Activated CD4-positive, CD25-positive, alpha-beta regulatory T cell treated with anti-CD3 and anti-CD28 coated beads, Interleukin-2, amount 50 U/mL, for 24 hours (primary cell): ENCODE measurements around the gene SLC9A8.

Experiments used
- ATAC-seq, 2 donors: fragments of 150-1000 bp; cut with Tn5 transposase; one replicate each; pipeline ENCODE4 v1.10.0; 2021; ENCODE audit warnings: mild to moderate bottlenecking in 1 of 2, moderate library complexity in 1 of 2

Gene SLC9A8

DNA sequence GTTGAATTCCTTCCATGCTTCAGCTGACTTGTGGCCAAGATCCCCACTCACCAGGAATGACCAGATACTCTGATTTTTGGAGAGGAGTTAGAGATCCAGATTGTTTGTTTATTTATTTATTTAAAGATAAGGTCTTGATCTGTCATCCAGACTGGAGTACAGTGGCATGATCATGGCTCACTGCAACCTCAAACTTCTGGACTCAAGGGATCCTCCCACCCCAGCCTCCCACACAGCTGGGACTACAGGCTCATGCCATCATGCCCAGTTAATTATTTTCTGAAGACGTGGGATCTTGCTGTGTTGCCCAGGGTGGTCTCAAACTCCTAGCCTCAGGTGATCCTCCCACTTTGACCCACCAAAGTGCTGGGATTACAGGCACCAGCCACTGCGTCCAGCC lies 106.8 kb downstream of the SLC9A8 start:
- no peak for ATAC-seq

DNA sequence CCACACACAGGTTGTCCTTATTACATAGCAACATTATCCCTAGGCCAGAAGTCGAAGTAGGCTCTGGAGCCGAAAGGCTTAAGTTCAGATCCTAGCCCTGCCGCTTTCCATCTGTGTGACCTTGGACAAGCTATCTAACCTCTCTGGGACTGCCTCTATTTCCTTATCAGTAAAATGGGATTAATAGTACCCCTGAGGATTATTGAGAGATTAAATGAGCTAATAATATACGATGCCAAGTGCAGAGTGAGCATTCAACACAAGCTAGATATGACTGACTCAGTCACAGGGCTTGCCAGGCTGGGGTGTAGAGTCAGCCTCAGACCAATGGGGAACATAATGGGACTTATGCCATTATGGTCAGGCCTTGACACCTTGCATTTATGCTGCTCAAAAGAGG lies 111.6 kb downstream of the SLC9A8 start:
- no peak for ATAC-seq

DNA sequence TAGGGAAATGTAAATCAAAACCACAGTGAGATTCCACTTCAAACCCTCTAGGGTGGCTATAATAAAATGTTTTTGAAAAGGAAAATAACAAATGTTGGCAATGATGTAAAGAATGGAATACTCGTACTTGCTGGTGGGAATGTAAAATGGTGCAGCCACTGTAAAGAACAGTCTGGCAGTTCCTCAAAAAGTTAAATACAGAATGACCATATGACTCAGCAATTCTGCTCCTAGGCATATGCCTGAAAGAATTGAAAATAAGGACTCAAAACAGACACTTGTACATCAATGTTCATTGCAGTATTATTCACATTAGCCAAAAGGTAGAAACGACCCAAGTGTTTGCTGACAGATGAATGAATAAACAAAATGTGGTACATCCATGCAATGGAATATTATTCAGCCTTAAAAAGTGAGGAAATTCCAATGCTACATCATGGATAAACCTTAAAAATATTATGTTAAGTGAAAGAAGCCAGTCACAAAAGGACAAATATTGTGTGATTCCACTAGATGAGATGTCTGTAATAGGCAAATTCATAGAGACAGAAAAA lies 113.3 kb downstream of the SLC9A8 start:
- no peak for ATAC-seq

DNA sequence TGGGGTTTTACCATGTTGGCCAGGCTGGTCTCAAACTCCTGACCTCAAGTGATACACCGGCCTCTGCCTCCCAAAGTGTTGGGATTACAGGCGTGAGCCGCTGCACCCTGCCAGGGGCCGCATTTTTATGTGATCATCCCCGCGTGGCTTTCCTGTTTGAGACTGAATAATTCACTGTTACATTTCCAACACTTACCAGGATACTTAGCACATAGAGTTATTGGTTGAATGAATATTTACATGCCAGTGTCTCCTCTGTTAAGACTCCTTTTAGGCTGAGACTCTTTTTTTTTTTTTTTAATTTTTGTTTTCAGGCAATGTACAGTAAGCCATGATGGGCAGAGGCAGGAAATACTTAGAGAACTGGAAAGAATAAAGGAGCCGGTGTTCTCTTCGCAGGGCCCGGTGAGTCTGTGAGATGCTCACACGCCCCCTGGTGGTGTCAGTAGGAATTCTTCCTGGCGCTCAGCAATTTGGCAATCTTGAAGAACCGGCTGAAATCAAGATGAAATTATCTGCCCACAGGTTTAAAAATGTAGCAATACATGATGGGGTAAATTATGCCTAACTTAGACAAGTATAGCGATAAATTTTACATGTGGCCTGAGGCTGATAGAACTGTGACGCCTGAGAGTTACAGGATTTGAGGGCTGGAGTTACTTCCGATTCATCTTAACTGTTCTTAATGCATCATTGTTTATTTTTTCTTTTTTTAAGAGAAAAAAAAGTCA lies 115.9 kb downstream of the SLC9A8 start:
- ATAC-seq, result peak; percentile 72 to 89

DNA sequence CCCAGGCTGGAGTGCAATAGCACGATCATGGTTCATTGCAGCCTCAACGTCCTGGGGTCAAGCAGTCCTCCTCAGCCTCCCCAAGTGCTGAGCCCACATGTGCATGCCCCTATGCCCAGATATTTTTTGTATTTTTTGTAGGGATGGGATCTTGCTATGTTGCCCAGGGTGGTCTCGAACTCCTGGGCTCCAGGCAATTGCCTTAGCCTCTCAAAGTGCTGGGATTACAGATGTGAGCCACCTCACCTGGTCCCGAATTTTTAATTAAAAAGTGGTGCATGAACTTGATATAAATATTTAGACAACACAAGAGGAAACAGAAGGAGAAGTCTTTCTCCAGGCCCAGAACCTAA lies 116.5 kb downstream of the SLC9A8 start:
- no peak for ATAC-seq

DNA sequence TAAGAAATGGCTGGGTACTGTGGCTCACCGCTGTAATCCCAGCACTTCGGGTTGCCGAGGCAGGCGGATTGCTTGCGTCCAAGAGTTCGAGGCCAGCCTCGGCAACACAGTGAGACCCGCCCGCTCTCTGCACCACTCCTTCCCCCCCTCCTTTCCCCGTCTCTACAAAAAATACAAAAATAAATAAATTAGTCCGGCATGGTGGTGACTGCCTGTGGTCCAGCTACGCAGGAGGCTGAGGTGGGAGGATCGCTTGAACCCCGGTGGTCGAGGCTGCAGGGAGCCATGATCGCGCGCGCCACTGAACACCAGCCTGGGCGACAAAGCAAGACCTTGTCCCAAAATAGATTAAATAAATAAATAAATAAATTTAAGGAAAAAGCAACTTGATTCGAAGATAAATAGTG lies 123.1 kb downstream of the SLC9A8 start:
- ATAC-seq, result peak in 1 of 2 donors; percentile 4

DNA sequence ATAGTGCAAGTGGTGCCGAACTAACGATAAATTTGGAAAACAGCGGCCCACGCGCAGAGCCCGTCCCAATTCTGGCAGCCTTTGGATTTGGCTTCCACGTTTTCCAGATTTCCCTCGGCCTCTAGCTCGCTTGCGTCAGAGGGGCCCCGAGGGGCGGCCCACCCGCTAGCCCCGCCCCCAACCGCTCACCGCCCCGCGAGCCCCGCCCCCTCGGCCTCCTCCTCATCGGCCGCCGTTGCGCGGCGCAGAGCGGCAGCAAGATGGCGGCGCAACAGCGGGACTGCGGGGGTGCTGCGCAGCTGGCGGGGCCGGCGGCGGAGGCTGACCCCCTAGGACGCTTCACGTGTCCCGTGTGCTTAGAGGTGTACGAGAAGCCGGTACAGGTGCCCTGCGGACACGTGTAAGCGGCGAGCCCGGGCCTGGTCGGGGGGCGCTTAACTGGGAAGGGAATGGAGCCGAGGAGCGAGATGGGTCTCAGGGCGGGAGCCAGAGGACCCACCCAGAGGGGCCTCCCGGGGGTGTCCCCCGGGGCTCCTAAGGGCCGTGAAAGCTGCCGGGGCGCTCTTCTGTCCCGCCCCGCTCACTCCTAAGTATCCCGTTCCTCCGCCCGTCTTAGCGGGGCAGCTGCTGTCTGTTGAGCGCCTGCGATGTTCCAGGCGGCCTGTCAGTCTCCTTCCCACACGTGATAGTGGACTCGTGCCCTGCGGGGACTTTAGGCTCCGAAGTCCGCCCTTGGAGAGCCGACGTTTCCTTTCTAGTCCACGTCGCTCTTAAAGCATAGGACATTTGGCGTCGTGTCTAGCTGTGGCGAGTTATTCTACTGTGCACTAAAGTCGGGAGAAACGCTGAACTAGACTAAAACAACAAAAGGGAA lies 123.8 kb downstream of the SLC9A8 start, which contains the start of gene RNF114:
Gene RNF114 (plus strand): TSS at position 245 of the 874 bp plus-strand sequence. CDS start 16 bp downstream, at position 261.
- ATAC-seq, result peak; percentile 87

DNA sequence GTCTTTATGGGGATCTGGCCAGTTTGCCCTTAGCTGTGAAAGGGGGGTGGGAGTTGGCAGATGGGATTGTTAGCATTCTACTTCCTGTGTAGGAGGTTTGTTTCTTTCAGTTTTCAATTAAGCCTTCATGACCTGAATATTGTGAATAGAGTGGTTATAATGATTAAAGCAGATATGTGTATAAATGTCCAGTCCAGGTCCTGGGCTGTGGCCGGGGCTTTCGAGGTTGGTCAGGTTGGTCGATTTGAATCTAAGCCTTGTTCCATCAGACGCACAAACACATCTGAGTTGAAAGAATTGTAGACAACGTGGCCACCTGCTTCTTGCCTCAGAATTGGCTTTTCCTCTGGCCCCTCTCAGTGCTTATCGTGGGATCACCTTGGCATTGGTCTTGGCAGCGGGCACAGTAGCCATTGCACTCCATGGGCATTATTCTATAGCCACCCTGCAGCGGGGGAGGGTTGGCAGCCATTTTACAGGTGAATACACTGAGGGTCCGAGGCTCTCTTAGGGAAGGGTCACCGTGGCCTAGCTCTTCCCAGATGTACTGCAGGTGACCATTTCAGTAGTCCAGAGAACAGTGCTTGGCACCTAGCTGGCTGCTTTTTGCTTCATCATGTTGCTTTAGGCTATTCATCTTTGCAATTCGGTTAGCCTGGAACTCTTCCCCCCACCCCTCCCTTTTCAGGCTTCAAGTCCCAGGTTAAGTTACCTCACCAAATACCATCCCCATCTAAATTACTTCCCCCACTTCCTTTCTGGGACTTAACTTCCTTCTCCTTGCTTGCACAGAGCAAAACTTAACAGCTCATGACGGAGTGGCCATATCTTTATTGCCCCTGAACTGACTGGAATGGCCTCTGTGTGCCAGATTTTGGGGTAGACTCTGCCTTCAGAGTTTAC lies 124.7 kb downstream of the SLC9A8 start:
- ATAC-seq, result peak; percentile 8 to 13

DNA sequence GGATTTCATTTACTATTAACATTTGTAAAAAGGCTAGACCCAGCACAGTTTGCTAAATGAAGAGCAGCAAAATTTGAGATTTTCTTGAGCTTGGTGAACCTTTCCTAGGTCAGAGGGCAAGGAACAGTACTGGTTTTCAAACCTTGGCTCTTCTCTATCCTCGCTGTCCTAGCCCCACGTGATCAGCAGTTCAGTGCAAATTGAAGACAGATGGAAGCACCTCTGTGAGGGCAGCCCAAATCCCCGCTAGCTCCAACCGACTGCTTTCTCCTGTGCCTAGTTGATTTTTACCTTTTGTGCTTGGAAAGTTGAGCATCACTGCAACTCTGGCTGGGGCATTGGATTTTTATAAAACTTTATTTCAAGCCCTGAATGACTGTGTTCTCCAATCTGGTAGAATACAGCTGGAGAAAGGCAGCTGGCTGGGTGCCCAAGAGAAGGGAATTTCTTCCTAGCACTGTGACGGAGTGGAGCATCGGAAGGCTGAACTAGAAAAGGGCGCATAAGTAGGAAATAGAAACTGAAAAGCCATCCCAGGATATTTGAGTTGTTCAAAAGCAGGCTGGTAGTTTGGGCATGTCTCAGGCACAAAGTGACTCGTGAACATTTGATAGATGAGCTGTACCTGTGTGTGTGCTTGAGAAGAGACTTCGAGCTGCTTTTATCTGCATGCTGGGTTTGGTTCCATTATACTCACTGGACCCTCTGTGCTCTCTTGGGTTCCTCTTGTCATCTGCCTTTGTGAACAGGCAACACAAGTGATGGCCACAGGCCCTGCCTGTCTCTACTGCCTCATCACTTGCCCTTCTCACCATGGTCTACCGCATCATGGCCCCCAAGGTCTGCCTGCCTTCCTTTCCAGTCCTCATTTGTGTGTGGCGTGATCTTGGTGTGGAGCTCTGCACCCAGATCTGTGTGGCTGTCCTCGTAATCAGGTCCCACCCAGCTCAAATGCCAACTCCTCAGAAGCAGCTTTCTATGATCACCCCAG lies 125.8 kb downstream of the SLC9A8 start:
- no peak for ATAC-seq

DNA sequence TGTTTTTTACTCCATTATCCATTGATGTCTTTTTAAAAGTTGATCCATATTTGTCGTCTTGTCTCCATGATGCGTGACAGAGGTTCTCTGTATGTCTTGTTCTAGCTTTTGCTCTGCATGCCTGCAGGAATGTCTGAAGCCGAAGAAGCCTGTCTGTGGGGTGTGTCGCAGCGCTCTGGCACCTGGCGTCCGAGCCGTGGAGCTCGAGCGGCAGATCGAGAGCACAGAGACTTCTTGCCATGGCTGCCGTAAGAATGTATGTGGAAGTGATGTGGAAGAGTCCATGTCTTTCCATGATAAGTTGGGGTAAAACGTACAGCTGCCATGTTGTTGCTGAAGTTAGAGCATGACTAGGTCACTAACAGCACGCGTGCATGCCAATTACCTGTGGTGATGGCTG lies 128.8 kb downstream of the SLC9A8 start:
- ATAC-seq, result no peak
